Left hindlimb (tissue), 1 donor: Measurements from ENCODE around the gene TF.
"Not testable (repeated sequence)": the region's sequence is repeated elsewhere in the genome, so short reads cannot be mapped to it uniquely, and the experiment has no call there.

Experiments
- DNase-seq: peaks from one replicate; pipeline ENCODE4 v3.0.0-alpha.2; 2018

Gene TF

GRCh38 chr3:133769536-133769935, 23.3 kb downstream of the TF start:
- no peak for DNase-seq

- no peak for DNase-seq
These were observed 27.5 kb downstream of the TF start for GRCh38 chr3:133773732-133774131.

- DNase-seq: no peak
These were observed 29.1 kb downstream of the TF start for GRCh38 chr3:133775309-133775708.

- no peak for DNase-seq
These were observed 29.6 kb downstream of the TF start for GRCh38 chr3:133775835-133776234.

GRCh38 chr3:133776794-133777438, 30.7 kb downstream of the TF start:
- DNase-seq: no peak

GRCh38 chr3:133777807-133778568, 31.8 kb downstream of the TF start:
- no peak for DNase-seq

GRCh38 chr3:133779626-133780203, 33.5 kb downstream of the TF start:
- DNase-seq: no peak

- DNase-seq: not testable (repeated sequence)
These were observed 34.6 kb downstream of the TF start for GRCh38 chr3:133780756-133781155.

GRCh38 chr3:133781570-133781969, 35.4 kb downstream of the TF start:
- no peak for DNase-seq

- no peak for DNase-seq
These were observed 36.3 kb downstream of the TF start for GRCh38 chr3:133782454-133782853.

GRCh38 chr3:133783762-133784161, 37.6 kb downstream of the TF start:
- no peak for DNase-seq

- DNase-seq: no peak
These were observed 41.8 kb downstream of the TF start for GRCh38 chr3:133788024-133788423.

- DNase-seq: no peak
These were observed 46.1 kb downstream of the TF start for GRCh38 chr3:133792171-133792763.

GRCh38 chr3:133797396-133798105, 51.4 kb downstream of the TF start:
- DNase-seq: no peak

GRCh38 chr3:133799794-133800585, 53.8 kb downstream of the TF start:
- peak; percentile 40 for DNase-seq

GRCh38 chr3:133803469-133803868, 57.3 kb downstream of the TF start:
- DNase-seq: no peak

- no peak for DNase-seq
These were observed 58.7 kb downstream of the TF start for GRCh38 chr3:133804896-133805295.

- DNase-seq: no peak
These were observed 59.1 kb downstream of the TF start for GRCh38 chr3:133805384-133805701.

GRCh38 chr3:133805702-133806475, 59.7 kb downstream of the TF start, which contains the start of gene SRPRB:
SRPRB (plus strand) TSS chr3:133805815; CDS start chr3:133805849, 34 bp downstream.
- peak; percentile 95 for DNase-seq

GRCh38 chr3:133812872-133813271, 66.7 kb downstream of the TF start:
- DNase-seq: no peak

- DNase-seq: no peak
These were observed 69.2 kb downstream of the TF start for GRCh38 chr3:133815386-133815785.

GRCh38 chr3:133820129-133820528, 73.9 kb downstream of the TF start:
- no peak for DNase-seq
